Naive B cell (primary cell): ENCODE data around the gene R3HDM1. TPM values are rescaled to one million over a fixed set of nuclear protein-coding genes. Genes with fewer than 3 reads are reported as not detected.
"Not testable (repeated sequence)": the region's sequence is repeated elsewhere in the genome, so short reads cannot be mapped to it uniquely, and the experiment has no call there.

Experiments
- ATAC-seq, 2 donors: fragments of 150-1000 bp; cut with Tn5 transposase; 2 replicates each; pipeline ENCODE4 v1.10.0; 2021; ENCODE audit warnings: low read depth in 2 of 2, mild to moderate bottlenecking in 2 of 2, moderate library complexity in 2 of 2
- DNase-seq: peaks from one replicate; pipeline ENCODE4 v3.0.0; 2022
- H3K27ac Mint-ChIP-seq, 6 donors: one replicate each; pipeline ENCODE4 v1.8.0; 2020 to 2022; ENCODE audit warnings: mild to moderate bottlenecking in 6 of 6, mixed read lengths in 6 of 6, moderate library complexity in 5 of 6, inconsistent platforms in 2 of 6
- H3K27me3 Mint-ChIP-seq, 3 donors: one replicate each; pipeline ENCODE4 v1.8.0; 2021 to 2022; ENCODE audit warnings: mixed read lengths in 3 of 3, mild to moderate bottlenecking in 1 of 3
- H3K36me3 Mint-ChIP-seq, 2 donors: one replicate each; pipeline ENCODE4 v1.8.0; 2020 to 2022; ENCODE audit warnings: mixed read lengths in 2 of 2, inconsistent platforms in 1 of 2, mild to moderate bottlenecking in 1 of 2
- H3K4me1 Mint-ChIP-seq, 3 donors: one replicate each; pipeline ENCODE4 v1.8.0; 2020 to 2022; ENCODE audit warnings: mixed read lengths in 3 of 3, inconsistent platforms in 1 of 3, mild to moderate bottlenecking in 1 of 3, moderate library complexity in 1 of 3
- H3K4me3 Mint-ChIP-seq, 8 donors: one replicate each; pipeline ENCODE4 v1.8.0; 2020 to 2022; ENCODE audit warnings: mild to moderate bottlenecking in 8 of 8, mixed read lengths in 8 of 8, moderate library complexity in 8 of 8, inconsistent platforms in 2 of 8
- H3K9me3 Mint-ChIP-seq, 7 donors: one replicate each; pipeline ENCODE4 v1.8.0; 2020 to 2022; ENCODE audit warnings: mixed read lengths in 7 of 7, mild to moderate bottlenecking in 5 of 7, inconsistent platforms in 2 of 7, moderate library complexity in 1 of 7
- polyA plus RNA-seq, 6 donors: library from polyadenylated mRNA; unstranded; fragments of 300-500 nt; fragmentation: Illumina TruSeq; gene quantifications; one replicate each; pipeline ENCODE4 v1.2.3, GENCODE V29; 2021; ENCODE audit warnings: low read depth in 6 of 6

Gene R3HDM1
- polyA plus RNA-seq, 6 donors from 2014 or later = 11.3 to 29.8 (median 14.7) TPM

DNA sequence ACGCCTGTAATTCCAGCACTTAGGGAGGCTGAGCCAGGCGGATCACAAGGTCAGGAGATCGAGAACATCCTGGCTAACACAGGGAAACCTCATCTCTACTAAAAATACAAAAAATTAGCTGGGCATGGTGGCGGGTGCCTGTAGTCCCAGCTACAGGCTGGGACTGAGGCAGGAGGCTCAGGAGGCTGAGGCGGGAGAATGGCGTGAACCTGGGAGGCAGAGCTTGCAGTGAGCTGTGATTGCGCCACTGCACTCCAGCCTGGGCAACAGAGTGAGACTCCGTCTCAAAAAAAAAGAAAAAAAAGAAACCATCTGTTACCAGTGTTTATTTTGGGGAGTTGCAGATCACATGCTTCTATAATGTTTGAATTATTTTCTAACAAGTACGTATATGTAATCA, 183.8 kb downstream of the R3HDM1 start:
- not testable (repeated sequence) for ATAC-seq, H3K9me3 Mint-ChIP-seq, H3K4me1 Mint-ChIP-seq, DNase-seq, H3K36me3 Mint-ChIP-seq, H3K27me3 Mint-ChIP-seq
- H3K27ac Mint-ChIP-seq = peak overlapping the region in 1 of 6 donors; percentile 65
- H3K4me3 Mint-ChIP-seq = peak overlapping the region in 1 of 8 donors; percentile 30

DNA sequence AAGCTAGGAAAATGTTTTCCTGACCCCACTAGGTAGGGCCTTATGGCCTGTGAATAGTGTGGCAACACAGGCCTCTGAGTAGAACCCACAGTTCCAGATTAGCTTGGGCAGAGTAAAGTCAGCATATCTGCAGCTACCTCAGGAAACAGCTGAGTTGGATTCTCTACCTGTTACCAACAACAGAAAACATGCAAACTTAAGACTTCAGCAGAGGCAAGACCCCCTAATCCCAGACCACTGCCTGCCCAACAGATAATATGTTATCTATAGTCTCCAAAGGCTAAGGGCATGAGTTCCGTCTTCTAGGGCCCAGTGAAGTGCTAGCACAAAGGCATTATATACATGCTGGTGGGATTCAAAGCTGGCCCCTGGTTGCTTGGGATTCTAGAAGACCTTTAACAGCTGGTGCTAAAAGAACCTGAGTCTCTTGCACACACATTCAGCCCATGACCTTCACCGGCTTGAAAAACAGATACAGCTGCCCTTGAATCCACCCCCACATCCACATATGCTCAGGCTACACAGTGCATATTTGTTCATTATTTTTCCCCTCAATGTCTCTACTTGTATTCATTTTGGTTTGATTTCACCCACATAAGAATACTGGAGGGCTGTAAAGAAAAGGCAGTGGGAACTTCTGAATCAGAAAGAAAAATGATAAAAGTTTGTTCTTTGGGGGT, 196.9 kb downstream of the R3HDM1 start:
- Mint-ChIP-seq H3K27me3 (no peaks in the 10 kb centered on the region), H3K4me1 (no peaks in the 10 kb centered on the region), H3K9me3 (no peaks in the 10 kb centered on the region), H3K27ac (no peak overlapping the region), H3K4me3 (no peak overlapping the region), H3K36me3 (peaks cover 0 to 5% of the 10 kb centered on the region in 2 donors)
- DNase-seq = no peak
- ATAC-seq = no peak

DNA sequence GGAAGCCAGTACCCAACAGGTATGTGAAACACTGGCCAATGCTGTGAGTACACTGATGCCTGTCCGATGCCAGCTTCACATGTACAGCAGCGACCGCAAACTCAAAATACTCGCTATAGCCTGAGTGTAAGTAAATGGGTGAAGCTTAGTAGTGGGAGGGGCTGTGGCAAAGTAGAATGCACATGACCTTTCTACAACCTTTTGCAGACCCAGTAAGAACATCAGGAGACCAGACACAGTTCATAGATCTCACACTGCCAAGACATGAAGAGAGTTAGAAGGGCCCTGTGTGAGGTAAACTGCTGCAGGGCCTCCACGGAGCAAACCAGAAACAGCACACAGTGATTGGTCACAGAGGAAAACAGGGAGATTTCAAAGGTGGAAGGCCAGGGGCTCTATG, 201.3 kb downstream of the R3HDM1 start:
- H3K27ac Mint-ChIP-seq = peak overlapping the region in 1 of 6 donors; percentile 21
- no peak for ATAC-seq
- H3K9me3 Mint-ChIP-seq = no peaks in the 10 kb centered on the region
- no peaks in the 10 kb centered on the region for H3K4me1 Mint-ChIP-seq
- no peak for DNase-seq
- no peaks in the 10 kb centered on the region for H3K36me3 Mint-ChIP-seq
- no peaks in the 10 kb centered on the region for H3K27me3 Mint-ChIP-seq
- no peak overlapping the region for H3K4me3 Mint-ChIP-seq

GRCh38 chr2:135733045-135733444, 201.8 kb downstream of the R3HDM1 start:
- H3K27me3 Mint-ChIP-seq = no peaks in the 10 kb centered on the region
- DNase-seq (no peak), ATAC-seq (no peak)
- H3K27ac Mint-ChIP-seq = no peak overlapping the region
- H3K9me3 Mint-ChIP-seq = no peaks in the 10 kb centered on the region
- H3K4me1 Mint-ChIP-seq = no peaks in the 10 kb centered on the region
- H3K36me3 Mint-ChIP-seq = no peaks in the 10 kb centered on the region
- H3K4me3 Mint-ChIP-seq = no peak overlapping the region

DNA sequence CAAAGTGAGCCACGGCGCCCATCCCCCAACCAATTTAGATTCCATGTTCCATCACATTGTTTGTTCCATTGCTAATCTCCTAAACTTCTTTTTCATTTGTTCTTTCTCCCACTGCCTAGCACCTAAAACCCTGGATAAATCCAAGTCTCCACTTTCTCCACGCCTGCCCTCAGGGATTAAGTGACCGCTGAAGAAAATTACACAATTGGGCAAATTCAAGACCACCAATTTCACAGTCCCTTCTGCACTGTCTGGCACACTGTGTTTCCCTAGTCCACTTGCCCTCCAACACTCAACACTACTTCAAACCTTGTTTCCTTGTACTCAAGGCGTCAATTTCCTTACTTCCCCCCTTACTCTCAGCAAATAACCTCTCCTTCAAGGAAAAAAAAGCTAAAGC, 205.3 kb downstream of the R3HDM1 start:
- Mint-ChIP-seq H3K9me3 (peaks cover 0 to 4% (median 0%) of the 10 kb centered on the region in 7 donors), H3K4me3 (no peak overlapping the region), H3K27me3 (no peaks in the 10 kb centered on the region), H3K4me1 (peaks cover 4 to 5% (median 4%) of the 10 kb centered on the region in 3 donors), H3K36me3 (no peaks in the 10 kb centered on the region), H3K27ac (peak overlapping the region in 2 of 6 donors; percentile 54 to 86)
- no peak for ATAC-seq
- DNase-seq = no peak

GRCh38 chr2:135740206-135740605, 208.9 kb downstream of the R3HDM1 start:
- H3K4me1 Mint-ChIP-seq = peaks cover 23 to 31% (median 29%) of the 10 kb centered on the region in 3 donors
- no peak for DNase-seq
- H3K9me3 Mint-ChIP-seq = peaks cover 0 to 4% (median 0%) of the 10 kb centered on the region in 7 donors
- peaks cover 0 to 3% of the 10 kb centered on the region in 2 donors for H3K36me3 Mint-ChIP-seq
- ATAC-seq = no peak
- no peak overlapping the region for H3K27ac Mint-ChIP-seq
- H3K27me3 Mint-ChIP-seq = no peaks in the 10 kb centered on the region
- no peak overlapping the region for H3K4me3 Mint-ChIP-seq

- Mint-ChIP-seq H3K9me3 (peaks cover 0 to 4% (median 0%) of the 10 kb centered on the region in 7 donors), H3K27ac (peak overlapping the region in 5 of 6 donors; percentile 13 to 99 (median 98)), H3K4me3 (peak overlapping the region in 4 of 8 donors; percentile 88 to 96 (median 92)), H3K36me3 (peaks cover 0 to 5% of the 10 kb centered on the region in 2 donors), H3K27me3 (no peaks in the 10 kb centered on the region), H3K4me1 (peaks cover 25 to 34% (median 33%) of the 10 kb centered on the region in 3 donors)
- no peak for ATAC-seq
- DNase-seq = no peak
Observed at GRCh38 chr2:135741043-135741394, 209.7 kb downstream of the R3HDM1 start.

DNA sequence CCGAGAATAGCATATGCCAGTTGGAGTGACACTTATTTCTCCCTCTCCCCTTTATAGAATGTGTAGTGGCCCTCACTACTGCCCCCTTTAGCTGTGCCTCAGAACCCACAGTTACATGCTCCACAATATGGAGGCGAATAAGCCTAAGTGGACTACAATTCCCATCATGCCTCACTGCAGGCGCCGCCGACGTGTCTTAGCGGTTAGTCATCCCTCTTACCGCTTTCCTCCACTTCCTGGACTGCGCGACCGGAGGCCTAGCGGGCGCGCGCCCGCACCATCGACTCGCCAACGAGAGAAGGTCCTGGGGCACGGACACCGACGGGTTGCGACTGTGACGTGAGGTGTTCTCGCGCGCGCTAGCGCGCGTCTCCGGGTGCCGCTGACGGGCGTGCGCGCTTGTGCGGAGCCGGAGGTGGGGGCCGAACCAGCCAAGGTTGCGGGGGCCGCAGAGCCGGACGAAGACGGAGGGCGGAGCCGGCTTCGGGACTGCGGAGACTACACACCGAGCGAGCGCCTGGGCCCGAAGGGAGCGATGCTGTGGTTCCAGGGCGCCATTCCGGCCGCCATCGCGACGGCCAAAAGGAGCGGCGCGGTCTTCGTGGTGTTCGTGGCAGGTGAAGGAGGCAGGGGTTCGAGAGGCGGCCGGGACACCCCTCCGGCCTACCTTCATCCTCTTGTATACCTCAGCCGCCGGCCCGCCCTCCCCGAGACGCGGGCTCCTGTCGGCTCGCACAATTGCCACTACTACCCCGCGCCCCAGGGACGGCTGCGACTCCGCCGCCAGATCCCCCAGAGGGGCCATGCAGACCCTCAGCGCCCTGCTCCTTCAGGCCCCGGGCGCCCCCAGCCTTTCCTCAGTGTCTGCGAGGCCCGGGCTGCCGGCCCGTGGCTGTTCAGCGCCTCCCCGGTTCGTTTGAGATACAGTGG, 210.4 kb downstream of the R3HDM1 start, which contains the start of gene UBXN4:
Gene UBXN4 (plus strand): TSS at position 461 of the 930 bp plus-strand sequence. CDS start 75 bp downstream, at position 536.
- no peaks in the 10 kb centered on the region for H3K27me3 Mint-ChIP-seq

DNA sequence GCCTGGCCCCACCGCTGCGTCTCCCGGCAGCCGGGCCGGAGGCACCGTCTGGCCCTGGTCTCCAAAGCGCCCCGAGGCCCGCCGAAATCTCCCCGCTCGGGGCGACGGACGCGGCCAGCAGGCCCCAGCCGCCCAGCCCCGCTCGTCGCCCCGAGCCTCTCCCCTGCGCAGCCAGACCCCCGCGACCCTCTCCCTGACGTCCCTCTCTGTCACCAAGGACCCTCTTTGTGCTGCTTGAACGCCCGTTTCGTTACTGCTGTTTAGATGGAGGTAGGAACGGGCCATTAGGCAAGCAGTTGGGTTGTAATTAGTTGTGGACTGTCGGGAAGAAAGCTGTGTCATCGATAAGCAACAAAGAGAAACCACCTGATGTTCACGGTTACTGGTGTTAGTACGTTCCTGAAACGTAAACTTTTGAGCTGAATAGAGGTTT, 211.1 kb downstream of the R3HDM1 start:
- ATAC-seq = peak; percentile 4 to 15
- H3K4me1 Mint-ChIP-seq = peaks cover 34 to 43% (median 42%) of the 10 kb centered on the region in 3 donors
- H3K27ac Mint-ChIP-seq = peak overlapping the region; percentile 97 to 99 (median 98)
- H3K36me3 Mint-ChIP-seq = peaks cover 0 to 14% of the 10 kb centered on the region in 2 donors
- no peak for DNase-seq
- H3K9me3 Mint-ChIP-seq = peaks cover 0 to 4% (median 0%) of the 10 kb centered on the region in 7 donors
- H3K27me3 Mint-ChIP-seq = no peaks in the 10 kb centered on the region
- peak overlapping the region; percentile 88 to 99 (median 96) for H3K4me3 Mint-ChIP-seq

More for the DNA sequence above, 210.4 kb downstream of the R3HDM1 start, which contains the start of gene UBXN4:
- H3K9me3 Mint-ChIP-seq = peaks cover 0 to 4% (median 0%) of the 10 kb centered on the region in 7 donors
- peak within 1 kb of the TSS; percentile 97 to 99 (median 98) for H3K27ac Mint-ChIP-seq
- DNase-seq (peak; percentile 89), ATAC-seq (peak; percentile 86)
- peaks cover 0 to 11% of the 10 kb centered on the region in 2 donors for H3K36me3 Mint-ChIP-seq
- H3K4me3 Mint-ChIP-seq = peak within 1 kb of the TSS; percentile 88 to 99 (median 96)
- H3K4me1 Mint-ChIP-seq = peaks cover 31 to 40% (median 39%) of the 10 kb centered on the region in 3 donors

- Mint-ChIP-seq H3K36me3 (peaks cover 0 to 14% of the 10 kb centered on the region in 2 donors), H3K9me3 (peaks cover 0 to 4% (median 0%) of the 10 kb centered on the region in 7 donors), H3K27me3 (no peaks in the 10 kb centered on the region), H3K27ac (peak overlapping the region in 3 of 6 donors; percentile 12 to 87 (median 56)), H3K4me1 (peaks cover 34 to 43% (median 42%) of the 10 kb centered on the region in 3 donors), H3K4me3 (peak overlapping the region in 5 of 8 donors; percentile 5 to 77 (median 17))
- ATAC-seq = no peak
- no peak for DNase-seq
Observed at GRCh38 chr2:135743860-135744259, 212.6 kb downstream of the R3HDM1 start.

DNA sequence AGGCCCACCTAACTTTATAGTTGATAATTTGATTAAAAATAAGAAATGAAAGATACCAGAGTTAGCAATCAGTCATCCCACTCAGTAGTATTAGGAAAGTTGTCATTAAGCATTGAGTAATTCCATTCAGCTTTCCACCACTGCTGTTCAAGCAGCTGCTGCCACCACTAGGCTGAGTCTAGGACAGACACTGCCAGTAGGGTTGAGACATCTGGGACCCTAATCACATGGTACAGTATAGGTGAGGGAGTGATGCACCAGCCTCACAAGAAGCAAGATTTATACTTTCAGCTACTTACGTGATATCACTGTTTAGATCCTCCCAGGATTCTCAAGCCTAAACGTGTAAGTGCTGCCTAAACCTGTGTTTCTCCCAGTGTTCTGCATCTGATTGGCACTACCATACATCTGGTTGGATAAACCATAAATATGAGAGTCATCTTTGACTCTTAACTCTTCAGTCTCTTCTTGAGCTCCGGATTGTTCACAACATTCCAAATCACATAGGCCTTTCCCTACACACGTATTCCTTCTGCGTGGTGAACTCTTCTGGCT, 213.6 kb downstream of the R3HDM1 start:
- Mint-ChIP-seq H3K27ac (peak overlapping the region in 1 of 6 donors; percentile 73), H3K36me3 (peaks cover 9 to 23% of the 10 kb centered on the region in 2 donors), H3K9me3 (peaks cover 0 to 4% (median 0%) of the 10 kb centered on the region in 7 donors), H3K4me3 (peak overlapping the region in 4 of 8 donors; percentile 12 to 77 (median 43)), H3K4me1 (peaks cover 36 to 43% (median 42%) of the 10 kb centered on the region in 3 donors), H3K27me3 (no peaks in the 10 kb centered on the region)
- ATAC-seq (no peak), DNase-seq (no peak)

DNA sequence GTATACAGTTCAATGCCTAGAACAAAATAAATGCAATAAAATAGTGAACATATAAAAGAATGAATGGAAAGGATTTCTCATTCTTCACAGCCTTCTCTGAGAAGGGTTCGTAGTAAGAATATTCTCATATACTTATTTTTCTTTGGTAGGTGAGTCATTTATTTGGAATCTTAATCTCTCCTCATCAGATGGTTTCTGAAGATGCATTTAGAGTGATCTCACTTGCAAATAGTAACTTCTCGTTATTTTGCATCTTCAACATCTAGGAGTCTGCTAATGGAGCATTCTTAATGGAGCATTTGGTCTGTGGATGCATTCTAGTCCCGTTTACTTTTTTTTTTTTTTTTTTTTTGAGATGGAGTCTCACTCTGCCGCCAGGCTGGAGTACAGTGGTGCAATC, 214.3 kb downstream of the R3HDM1 start:
- H3K36me3 Mint-ChIP-seq = peaks cover 11 to 27% of the 10 kb centered on the region in 2 donors
- H3K27ac Mint-ChIP-seq = no peak overlapping the region
- H3K4me3 Mint-ChIP-seq = peak overlapping the region in 1 of 8 donors; percentile 77
- peaks cover 38 to 43% (median 42%) of the 10 kb centered on the region in 3 donors for H3K4me1 Mint-ChIP-seq
- ATAC-seq (no peak), DNase-seq (no peak)
- H3K27me3 Mint-ChIP-seq = no peaks in the 10 kb centered on the region
- H3K9me3 Mint-ChIP-seq = peaks cover 0 to 4% (median 0%) of the 10 kb centered on the region in 7 donors

- H3K4me3 Mint-ChIP-seq = no peak overlapping the region
- H3K27me3 Mint-ChIP-seq = no peaks in the 10 kb centered on the region
- H3K9me3 Mint-ChIP-seq = peaks cover 0 to 18% (median 11%) of the 10 kb centered on the region in 7 donors
Observed at GRCh38 chr2:135755573-135755972, 224.3 kb downstream of the R3HDM1 start.

More at GRCh38 chr2:135755573-135755972, 224.3 kb downstream of the R3HDM1 start:
- no peak for ATAC-seq
- Mint-ChIP-seq H3K36me3 (peaks cover 25 to 29% of the 10 kb centered on the region in 2 donors), H3K27ac (no peak overlapping the region), H3K4me1 (peaks cover 0 to 3% (median 0%) of the 10 kb centered on the region in 3 donors)
- DNase-seq = no peak
